Choroid plexus epithelial cell (primary cell): ENCODE data around the gene GOT1.

Source experiments
- DNase-seq: peaks from one replicate; pipeline ENCODE4 v3.0.0-alpha.2; 2010; ENCODE audit warnings: low read depth
- H3K4me3 ChIP-seq: 2 replicates; pipeline ENCODE4 v1.5.1; 2011; ENCODE audit warnings: low read depth, mild to moderate bottlenecking, control low read depth, low read length, moderate library complexity
- CTCF ChIP-seq: conservative IDR thresholded peaks from 2 replicates; pipeline ENCODE4 v1.5.1; 2011; ENCODE audit warnings: low read depth, mild to moderate bottlenecking, control low read depth, inconsistent platforms, low read length, moderate library complexity

GOT1 gene

GRCh38 chr10:99357691-99358090 is 72.7 kb downstream of the GOT1 start:
- H3K4me3 ChIP-seq = no peak overlapping the region
- no peak for TF ChIP-seq CTCF
- DNase-seq = no peak

GRCh38 chr10:99353182-99353581 is 77.2 kb downstream of the GOT1 start:
- DNase-seq = no peak
- H3K4me3 ChIP-seq = no peak overlapping the region
- TF ChIP-seq CTCF = no peak

- DNase-seq = no peak
- no peak for TF ChIP-seq CTCF
- no peak overlapping the region for H3K4me3 ChIP-seq
Measured at GRCh38 chr10:99347672-99348071, 82.8 kb downstream of the GOT1 start.
